PC-3 (cell line): ENCODE measurements around the gene AXL.

Experiments used
- CTCF ChIP-seq: fragments of 300-600 bp; sonication (generic); conservative IDR thresholded peaks from 2 replicates; pipeline ENCODE4 v1.5.1; 2017; ENCODE audit warnings: antibody characterized with exemption, low read depth, mild to moderate bottlenecking, low read length
- EZH2 ChIP-seq: fragments of 300-600 bp; sonication (generic); IDR thresholded peaks from one replicate; pipeline ENCODE4 v1.6.1; 2017; ENCODE audit warnings: antibody characterized with exemption, mild to moderate bottlenecking, low read length; ENCODE audit not compliant: unreplicated experiment
- EZH2phosphoT487 ChIP-seq: fragments of 300-600 bp; sonication (generic); IDR thresholded peaks from 2 replicates; pipeline ENCODE4 v1.6.1; 2018; ENCODE audit warnings: mild to moderate bottlenecking, antibody characterized with exemption, low read length, borderline replicate concordance

- TF ChIP-seq EZH2 (no peak), CTCF (no peak), EZH2phosphoT487 (no peak)
These were observed 9.5 kb downstream of the AXL start for GRCh38 chr19:41228486-41228885.
